NOMO-1 (cell line): ENCODE results near the gene CTBP1.

Experiments
- DNase-seq, 2 experiments: peaks; one replicate each; lab custom pipeline; 2025; ENCODE audit not compliant: unreplicated experiment in 2 of 2; lab: John Stamatoyannopoulos, UW

The CTBP1 gene

DNA sequence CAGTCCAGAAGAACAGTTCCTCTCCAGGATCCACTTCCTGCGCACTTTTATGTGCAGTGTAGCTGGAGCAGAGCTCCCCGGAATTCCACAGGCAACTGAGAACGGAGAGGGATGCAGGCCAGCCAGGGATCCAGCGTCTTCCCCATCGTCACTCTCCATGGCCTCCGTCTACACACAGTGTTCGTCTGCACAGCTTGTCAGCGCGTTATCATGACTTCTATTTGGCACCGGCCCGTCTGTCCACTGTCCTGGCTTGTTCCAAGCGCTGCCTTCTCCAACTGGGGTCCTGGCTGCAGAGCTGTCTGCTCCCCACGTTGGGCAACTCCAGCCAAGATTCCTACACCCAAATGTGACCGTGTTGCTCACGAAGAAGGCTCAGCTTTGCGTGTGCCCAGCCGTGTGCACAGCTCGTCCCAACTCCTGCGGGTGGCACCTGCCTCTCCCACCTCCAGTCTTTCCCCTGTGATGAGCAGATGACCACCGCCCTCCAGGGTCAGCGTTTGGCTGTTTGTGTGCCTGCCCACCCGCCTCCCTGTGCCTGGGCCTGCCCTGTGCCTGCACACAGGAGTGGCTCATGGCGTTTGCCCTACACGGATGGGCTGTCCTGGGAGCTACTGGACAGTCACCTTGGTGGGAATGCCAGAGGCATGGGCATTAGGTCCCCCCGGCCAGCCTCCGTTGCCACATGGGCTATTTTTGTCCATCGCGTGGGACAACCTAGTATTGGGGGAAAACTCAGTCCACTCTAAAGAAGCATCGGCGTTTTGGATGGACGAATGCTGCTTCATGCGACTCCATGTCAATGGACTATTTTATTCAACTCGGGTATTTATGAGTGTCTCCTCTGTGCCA lies 2.2 kb upstream of the CTBP1 start:
- DNase-seq: no peak

- DNase-seq: no peak
These were observed 1.5 kb upstream of the CTBP1 start for GRCh38 chr4:1250527-1250812.

- no peak for DNase-seq
These were observed 999 bp upstream of the CTBP1 start for GRCh38 chr4:1249731-1250526.

DNA sequence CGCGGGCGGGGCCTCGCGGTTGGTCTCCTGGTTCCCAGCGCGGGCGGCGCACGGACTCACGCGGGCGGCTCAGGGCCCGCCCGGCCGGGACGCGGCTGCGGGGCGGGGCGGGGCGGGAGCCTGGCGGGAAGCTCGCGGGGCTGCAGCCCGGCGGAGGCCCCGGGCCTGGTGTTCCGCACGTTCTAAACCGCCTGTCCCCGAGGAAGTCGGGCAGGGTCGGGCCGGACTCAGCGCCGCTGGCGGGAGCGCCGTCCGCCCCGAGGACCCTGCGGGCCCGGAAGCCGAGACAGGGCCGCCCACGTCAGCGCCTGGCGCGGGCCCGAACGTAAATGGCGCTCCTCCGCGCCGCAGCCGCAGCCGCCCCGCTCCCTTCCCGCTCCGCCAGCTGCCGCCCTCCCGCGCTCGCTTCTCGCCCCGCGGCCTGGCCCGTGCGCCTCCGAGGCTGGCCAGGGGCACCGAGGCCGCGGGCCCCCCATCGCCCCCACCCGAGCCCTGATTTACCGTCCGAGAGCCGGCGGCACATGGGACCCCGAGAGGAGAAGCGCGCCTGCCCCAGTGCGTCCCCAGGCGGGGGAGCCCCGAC lies 309 bp upstream of the CTBP1 start:
- peak; percentile 56 for DNase-seq

DNA sequence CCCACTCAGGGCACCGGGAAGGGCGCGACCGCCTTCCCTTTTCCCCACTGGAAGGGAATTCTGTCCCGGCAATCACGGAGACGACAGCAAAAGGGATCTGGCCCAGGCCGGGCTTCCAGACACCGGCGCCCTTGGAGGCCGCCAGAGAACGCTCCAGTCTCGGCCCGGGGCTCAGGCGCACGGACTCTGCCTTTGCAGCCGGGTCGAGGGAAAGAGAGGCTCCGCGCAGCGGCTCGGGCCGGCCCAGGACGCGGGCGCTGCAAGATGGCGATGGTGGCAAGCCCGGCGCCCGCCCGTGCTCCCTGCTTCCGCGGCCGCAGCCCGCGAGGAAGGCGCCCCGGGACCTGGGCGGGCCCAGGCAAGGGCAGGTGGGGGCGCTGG lies 1.1 kb downstream of the CTBP1 start:
- peak in 1 of 2 experiments; percentile 31 for DNase-seq

GRCh38 chr4:1246901-1247863 lies 1.7 kb downstream of the CTBP1 start:
- DNase-seq: peak; percentile 14 to 28

DNA sequence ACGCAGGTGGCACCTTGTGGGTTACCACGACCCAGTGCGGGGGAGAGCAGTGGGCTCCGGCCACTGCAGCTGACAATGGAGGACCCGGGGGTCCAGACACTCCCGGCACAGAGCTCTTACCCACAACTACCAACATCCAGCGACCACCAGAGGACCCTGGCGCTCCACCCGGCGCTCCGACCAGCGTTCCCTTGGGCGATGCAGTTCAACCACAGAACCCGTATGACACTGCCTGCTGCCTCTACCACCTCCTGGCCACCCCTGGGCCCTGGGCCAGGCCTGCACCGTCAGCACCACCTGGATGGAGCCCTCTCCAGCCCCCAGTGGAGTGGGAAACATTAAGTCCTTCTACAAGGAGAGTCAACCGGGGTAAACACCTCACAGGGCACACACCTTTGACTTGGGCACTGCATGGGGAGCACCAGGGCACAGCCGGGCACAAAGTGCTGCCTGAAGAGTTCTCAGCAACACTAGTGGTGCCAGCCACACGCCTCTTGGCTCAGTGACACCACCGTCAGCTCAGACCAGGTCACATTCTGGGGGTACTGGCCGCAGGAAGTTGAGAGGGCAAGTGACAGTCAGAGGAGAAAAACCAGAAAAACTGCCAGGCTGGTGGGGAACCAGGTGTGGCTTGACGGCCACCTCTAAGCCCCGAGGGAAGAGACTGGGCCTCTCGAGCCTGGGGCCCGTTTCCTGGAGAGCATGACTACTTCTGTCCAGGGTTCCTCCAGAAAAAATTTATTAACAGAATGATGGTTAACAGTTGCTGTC lies 2.6 kb downstream of the CTBP1 start:
- peak; percentile 18 to 26 for DNase-seq

- DNase-seq: no peak
These were observed 3.4 kb downstream of the CTBP1 start for GRCh38 chr4:1245481-1246051.

GRCh38 chr4:1244978-1245471 lies 3.9 kb downstream of the CTBP1 start:
- no peak for DNase-seq

GRCh38 chr4:1244081-1244977 lies 4.6 kb downstream of the CTBP1 start:
- DNase-seq: no peak

GRCh38 chr4:1243451-1244080 lies 5.4 kb downstream of the CTBP1 start:
- DNase-seq: no peak

- no peak for DNase-seq
These were observed 6.2 kb downstream of the CTBP1 start for GRCh38 chr4:1242506-1243450.

DNA sequence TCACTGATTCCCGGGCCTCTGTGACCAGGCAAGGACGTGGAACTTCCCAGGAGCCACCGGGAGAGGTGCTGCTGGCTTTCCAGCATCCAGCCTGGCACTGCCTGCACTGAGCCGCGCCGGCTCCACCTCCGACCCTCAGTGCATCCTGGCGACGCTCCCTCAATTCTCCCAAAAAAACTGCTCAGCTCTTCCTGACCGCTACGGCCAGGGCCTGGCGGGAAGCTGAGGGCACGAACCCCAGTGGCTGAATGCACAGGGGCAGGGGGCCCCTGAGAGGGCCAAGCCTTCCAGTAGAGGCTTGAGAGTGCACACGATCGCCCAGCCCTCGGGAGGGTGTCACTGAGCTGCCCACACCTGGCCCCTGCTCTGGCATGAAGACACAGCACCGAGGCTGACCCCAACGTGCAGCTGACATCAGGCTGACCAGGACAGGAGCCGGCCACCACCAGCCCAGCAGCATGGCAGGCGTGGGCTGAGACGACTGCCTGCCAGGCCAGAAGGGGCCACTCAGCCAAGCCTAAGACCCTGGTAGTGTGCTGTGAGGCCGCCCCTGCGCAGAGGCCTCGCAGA lies 6.9 kb downstream of the CTBP1 start:
- DNase-seq: no peak

DNA sequence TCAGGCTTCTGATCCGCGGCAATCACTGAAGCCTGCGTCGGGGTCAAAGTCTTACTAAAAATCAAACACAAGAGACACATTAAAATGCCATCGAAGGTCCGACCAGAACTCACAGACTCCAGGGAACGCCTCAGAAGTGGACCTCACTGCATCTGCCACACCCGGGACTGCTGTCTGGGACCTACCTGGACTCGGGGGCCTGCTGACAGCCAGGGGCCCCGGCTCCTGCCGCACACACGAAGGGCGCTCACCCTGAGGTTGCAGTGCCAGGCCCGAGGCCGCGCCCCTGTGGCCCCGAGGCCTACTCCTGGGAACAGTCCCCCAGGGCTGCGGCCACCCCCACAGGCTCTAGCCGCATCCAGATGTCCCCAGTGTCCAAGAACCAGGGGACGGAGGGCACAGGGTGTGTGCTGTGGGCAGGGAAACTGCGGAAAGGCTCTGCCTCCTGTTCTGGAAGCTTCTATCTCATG lies 7.4 kb downstream of the CTBP1 start:
- DNase-seq: no peak

GRCh38 chr4:1240721-1241465 lies 8.0 kb downstream of the CTBP1 start:
- DNase-seq: no peak

GRCh38 chr4:1239950-1240307 lies 9.0 kb downstream of the CTBP1 start:
- no peak for DNase-seq
